ENCODE results near the gene UBTFL1.
"Not testable (repeated sequence)": the region's sequence is repeated elsewhere in the genome, so short reads cannot be mapped to it uniquely, and the experiment has no call there.

Gene UBTFL1, protein sequence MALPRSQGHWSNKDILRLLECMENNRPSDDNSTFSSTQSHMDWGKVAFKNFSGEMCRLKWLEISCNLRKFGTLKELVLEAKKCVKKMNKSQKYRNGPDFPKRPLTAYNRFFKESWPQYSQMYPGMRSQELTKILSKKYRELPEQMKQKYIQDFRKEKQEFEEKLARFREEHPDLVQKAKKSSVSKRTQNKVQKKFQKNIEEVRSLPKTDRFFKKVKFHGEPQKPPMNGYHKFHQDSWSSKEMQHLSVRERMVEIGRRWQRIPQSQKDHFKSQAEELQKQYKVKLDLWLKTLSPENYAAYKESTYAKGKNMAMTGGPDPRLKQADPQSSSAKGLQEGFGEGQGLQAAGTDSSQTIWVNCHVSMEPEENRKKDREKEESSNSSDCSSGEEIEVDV

DNA sequence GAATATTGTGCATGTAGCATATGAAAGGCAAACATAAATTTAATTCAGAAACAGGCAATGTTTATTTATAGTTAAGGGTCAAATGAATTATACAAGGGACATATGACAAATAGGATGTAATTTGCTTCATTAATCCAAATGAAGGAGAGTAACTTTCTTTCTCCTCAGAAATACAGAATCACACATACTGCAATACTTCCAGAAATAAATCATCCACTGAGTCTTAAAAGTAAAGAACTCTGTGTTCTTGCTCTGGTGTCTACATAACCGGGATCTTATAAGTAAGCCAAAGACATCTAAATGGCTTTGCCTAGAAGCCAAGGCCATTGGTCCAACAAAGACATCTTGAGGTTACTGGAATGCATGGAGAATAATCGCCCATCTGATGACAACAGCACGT is at the start of gene UBTFL1:
Gene UBTFL1 (plus strand): TSS at position 301 of the 400 bp plus-strand sequence. CDS start 0 bp downstream, at position 301.
- not testable (repeated sequence) for DNase-seq

DNA sequence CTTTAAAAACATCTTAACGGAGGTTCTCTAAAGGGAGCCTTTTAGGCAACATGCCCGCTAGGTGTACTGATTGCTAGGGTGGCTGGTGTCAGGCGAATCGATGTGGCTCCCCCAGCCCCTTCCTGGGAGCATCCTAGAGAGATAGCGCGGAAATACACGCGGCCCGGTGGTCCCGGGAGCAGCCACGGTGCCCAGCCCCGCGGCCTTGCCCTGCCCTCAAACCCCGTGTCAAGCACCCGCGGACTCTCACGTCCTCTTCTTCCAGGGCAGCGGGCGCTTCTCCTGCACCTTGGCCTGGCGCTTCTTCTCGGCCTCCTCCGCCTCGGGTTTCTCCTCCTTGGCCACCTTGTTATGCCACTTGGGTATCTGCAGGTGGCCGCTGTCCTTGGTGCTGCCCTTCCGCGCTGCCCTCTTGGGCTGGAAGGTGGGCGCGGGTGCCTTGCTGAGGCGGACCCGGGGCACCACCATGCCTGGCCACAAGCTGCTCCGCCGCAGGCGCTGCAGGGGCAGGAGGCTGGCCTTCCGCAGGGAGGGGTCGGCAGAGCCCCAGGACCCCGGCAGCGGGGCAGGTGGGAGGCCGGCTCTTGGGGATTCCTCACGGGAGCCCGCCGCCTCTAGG is 34.0 kb upstream of the UBTFL1 start:
- DNase-seq, result not testable (repeated sequence)

DNA sequence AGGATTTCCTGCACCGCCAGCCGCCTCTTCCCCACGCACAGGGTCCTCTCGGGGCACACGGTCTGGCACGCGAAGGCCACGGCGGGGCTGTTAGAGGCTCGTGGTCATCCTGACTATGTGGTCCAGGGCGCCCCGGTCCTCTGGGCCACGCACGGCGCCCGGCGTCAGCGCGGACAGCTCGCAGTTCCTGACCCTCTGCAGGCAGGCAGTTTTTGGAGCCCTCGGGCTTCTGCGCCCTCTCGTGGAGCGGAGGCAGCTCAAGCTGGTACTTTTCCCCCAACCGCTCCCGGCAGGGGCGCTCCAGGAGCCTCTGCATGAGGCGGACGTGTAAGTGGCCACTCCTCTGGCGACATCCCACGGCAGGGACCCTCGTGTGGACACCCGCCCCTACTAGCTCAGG is 33.4 kb upstream of the UBTFL1 start:
- DNase-seq, result not testable (repeated sequence)

GRCh38 chr11:90053545-90053944 is 32.2 kb upstream of the UBTFL1 start:
- DNase-seq, result not testable (repeated sequence)

GRCh38 chr11:90088731-90089130 is 3.0 kb downstream of the UBTFL1 start:
- DNase-seq, result not testable (repeated sequence)

- DNase-seq, result not testable (repeated sequence)
Observed at GRCh38 chr11:90095230-90095924, 9.6 kb downstream of the UBTFL1 start.

DNA sequence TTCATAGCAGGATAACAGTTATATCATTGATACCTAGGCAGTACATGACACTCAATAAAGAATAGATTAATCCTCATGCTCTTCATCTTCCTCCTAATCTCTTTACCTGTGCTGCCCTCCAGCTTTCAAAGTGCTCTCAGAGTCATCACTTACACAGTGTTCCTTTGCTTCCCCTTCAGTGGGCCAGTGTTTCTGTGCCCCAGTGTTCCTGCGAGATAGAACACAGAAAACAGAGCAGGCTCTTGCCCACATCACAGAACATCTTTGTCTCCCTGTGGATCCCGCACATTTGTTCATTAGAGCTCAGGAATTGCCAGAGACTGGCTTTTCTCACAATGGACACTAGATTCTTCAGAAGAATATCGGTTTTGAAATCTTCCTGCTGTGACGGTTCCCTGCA is 12.5 kb downstream of the UBTFL1 start:
- DNase-seq, result not testable (repeated sequence)

DNA sequence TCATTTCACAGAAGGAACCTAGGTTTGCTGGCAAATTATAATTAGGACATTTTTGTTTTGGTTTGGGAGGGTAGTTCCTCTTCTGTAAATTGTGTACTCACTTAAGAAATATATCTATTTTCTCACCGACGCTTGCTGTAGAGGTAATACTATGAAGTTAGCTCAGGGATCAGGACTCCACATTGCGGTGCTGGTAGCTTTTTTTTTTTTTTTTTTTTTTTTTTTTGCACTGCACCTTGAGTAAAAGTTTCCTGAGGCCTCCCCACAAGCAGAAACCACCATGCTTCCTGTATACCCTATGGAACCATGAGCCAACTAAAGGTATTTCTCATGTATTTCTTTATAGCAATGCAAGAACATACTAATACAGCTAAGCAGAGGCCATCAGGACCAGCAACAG is 14.7 kb downstream of the UBTFL1 start:
- no peak for DNase-seq

- DNase-seq, result no peak
Observed at GRCh38 chr11:90113541-90113940, 27.8 kb downstream of the UBTFL1 start.

DNA sequence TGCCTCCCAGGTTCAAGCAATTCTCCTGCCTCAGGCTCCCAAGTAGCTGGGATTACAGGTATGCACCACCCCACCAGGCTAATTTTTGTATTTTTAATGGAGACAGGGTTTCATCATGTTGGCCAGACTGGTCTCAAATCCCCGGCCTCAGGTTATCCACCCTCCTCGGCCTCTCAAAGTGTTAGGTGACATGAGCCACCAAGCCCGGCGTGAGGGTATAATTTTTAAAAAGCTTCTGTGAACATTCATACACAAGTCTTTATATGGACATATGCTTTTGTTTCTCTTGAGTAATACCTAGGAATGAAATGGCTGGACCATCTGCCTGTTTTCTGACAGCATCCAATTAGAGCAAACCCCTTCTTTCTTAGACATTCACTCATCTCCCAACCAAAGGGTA is 34.4 kb downstream of the UBTFL1 start:
- no peak for DNase-seq

GRCh38 chr11:90124371-90124770 is 38.6 kb downstream of the UBTFL1 start:
- no peak for DNase-seq

DNA sequence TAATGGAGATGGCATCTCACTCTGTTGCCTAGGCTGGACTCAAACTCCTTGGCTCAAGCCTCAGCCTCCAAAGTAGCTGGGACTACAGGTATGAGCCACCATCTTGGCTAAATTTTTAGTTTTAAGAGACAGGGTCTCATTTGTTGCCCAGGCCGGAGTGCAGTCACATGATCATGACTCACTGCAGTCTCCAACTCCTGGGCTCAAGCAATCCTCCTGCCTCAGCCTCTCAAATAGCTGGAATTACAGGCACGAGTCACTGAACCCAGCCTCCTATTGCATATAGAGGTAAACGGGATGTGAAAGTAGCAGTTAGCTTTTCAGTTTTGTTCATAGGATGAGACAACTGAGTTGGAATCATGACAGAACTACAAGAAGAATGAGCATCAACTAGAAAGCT is 39.2 kb downstream of the UBTFL1 start:
- DNase-seq, result no peak

DNA sequence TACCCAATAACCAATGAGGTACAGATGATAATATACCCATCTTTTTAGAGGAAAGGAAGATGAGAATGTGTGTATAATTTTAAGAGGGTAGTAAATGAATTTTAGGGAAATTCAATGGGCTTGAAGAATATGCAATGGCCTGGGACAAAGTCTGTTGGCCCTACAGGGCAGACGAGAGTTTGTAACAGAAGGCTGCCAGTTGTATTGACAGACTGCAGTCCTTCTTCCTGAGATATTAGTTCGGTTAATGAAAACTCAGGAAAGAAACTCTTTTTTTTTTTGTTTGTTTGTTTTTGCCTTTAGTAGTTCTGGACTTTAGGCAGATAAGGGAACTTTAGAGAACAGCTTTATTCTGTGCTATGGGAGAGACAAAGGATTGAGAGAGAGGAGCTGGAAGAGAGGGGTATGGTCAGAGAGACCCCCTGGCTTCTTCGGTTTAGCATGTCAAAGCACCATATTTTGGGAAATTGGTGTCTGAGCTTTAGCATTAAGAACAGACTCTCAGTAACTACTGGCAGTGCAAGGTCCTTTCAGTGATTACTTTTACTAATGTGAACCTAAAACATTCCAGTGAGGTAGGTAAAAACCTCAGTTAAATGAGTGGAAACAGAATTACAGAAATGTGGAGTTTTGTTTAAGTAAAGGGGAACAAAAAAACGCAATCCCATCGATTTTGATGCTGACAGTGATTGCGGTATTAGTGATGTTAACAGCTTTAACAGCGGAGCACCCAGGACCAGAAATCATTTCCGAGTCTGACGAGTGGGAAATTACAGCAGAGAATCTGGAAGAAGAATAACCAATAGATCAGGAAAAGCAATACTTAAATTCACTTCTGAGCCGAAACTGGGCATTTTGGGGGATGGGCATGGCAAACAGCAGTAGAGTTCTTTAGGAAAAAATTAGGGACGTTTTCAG is 48.1 kb downstream of the UBTFL1 start:
- no peak for DNase-seq

- DNase-seq, result peak; percentile 6
Observed at GRCh38 chr11:90134478-90135003, 48.8 kb downstream of the UBTFL1 start, which contains the start of gene NAALAD2. NAALAD2 (plus strand) TSS chr11:90134663; CDS start chr11:90134759, 96 bp downstream.

- no peak for DNase-seq
Observed at GRCh38 chr11:90135016-90135415, 49.3 kb downstream of the UBTFL1 start.
